SU-DHL-6 (cell line): ENCODE results near the gene FKBP5.

Experiments used
- EZH2phosphoT487 ChIP-seq: fragments of 200-600 bp; sonication (generic), shearing (Covaris generic); conservative IDR thresholded peaks from 2 replicates; pipeline ENCODE4 v1.6.1; 2018; ENCODE audit warnings: mild to moderate bottlenecking, antibody characterized with exemption, low read length, moderate library complexity, mixed read lengths
- TF ChIP-seq, protein P1 (sequence below): fragments of 200-600 bp; sonication (generic); IDR thresholded peaks from one replicate; pipeline ENCODE4 v1.5.1; 2017; ENCODE audit warnings: antibody characterized with exemption, mild to moderate bottlenecking, low read length, moderate library complexity; ENCODE audit not compliant: insufficient read depth, poor library complexity, severe bottlenecking

DNA sequence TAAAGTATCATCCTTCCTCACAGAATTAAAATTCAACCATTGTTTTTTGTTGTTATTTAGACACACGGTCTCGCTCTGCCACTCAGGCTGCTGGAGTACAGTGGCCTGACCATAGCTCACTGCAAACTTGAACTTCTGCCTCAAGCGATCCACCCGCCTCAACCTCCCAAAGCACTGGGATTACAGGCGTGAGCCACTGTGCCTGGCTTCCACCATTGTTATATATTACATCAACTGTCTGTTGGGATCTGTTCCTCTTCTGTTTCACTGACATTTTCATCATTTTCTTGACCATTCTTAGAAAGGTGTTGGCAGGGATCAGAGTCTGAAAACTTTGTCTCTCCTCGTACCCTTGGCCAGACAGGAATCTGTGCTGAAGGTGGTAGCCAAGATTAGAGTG lies 154.7 kb downstream of the FKBP5 start:
- TF ChIP-seq, protein P1, sequence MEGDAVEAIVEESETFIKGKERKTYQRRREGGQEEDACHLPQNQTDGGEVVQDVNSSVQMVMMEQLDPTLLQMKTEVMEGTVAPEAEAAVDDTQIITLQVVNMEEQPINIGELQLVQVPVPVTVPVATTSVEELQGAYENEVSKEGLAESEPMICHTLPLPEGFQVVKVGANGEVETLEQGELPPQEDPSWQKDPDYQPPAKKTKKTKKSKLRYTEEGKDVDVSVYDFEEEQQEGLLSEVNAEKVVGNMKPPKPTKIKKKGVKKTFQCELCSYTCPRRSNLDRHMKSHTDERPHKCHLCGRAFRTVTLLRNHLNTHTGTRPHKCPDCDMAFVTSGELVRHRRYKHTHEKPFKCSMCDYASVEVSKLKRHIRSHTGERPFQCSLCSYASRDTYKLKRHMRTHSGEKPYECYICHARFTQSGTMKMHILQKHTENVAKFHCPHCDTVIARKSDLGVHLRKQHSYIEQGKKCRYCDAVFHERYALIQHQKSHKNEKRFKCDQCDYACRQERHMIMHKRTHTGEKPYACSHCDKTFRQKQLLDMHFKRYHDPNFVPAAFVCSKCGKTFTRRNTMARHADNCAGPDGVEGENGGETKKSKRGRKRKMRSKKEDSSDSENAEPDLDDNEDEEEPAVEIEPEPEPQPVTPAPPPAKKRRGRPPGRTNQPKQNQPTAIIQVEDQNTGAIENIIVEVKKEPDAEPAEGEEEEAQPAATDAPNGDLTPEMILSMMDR: no peak
- no peak for TF ChIP-seq EZH2phosphoT487
